ENCODE results near the gene FOXP2. TPM values are rescaled to one million over a fixed set of nuclear protein-coding genes. Genes with fewer than 3 reads are reported as not detected.

Gene FOXP2
- total and polyA plus RNA-seq, 9 of the 15 experiments (the other 6 are each of a cell fraction or from before 2014, with no cell fraction given), result not detected

- in situ Hi-C loops (cut with MboI), result no loop called here
- no peak overlapping the region for H3K27ac ChIP-seq (ENCODE audit: extremely low read depth, low read depth, low read length)
- no peak for ATAC-seq
Measured at GRCh38 chr7:114718861-114719260, 304.2 kb downstream of the FOXP2 start.

More at GRCh38 chr7:114718861-114719260, 304.2 kb downstream of the FOXP2 start:
- Histone ChIP-seq H3K9me1 (ENCODE audit: control insufficient read depth, insufficient read depth, low read length) (no peaks in the 10 kb centered on the region), H3K4me1 (replicated peaks in 1 of 2; ENCODE audit: control insufficient read depth in 2 of 2, insufficient read depth in 2 of 2, low read length in 2 of 2) (no peaks in the 10 kb centered on the region), H3K4me2 (ENCODE audit: insufficient read depth, low read length) (no peak overlapping the region), H3K9me3 (replicated peaks; ENCODE audit: control insufficient read depth, insufficient read depth, low read depth, low read length) (no peaks in the 10 kb centered on the region), H2AFZ (ENCODE audit: low read depth, low read length) (no peak overlapping the region), H3K4me3 (no peak overlapping the region), H3K36me3 (ENCODE audit: control insufficient read depth, insufficient read depth, low read length) (no peaks in the 10 kb centered on the region), H3K79me2 (ENCODE audit: control insufficient read depth, insufficient read depth, low read length) (no peaks in the 10 kb centered on the region), H3K27me3 (ENCODE audit: control insufficient read depth in 2 of 2, insufficient read depth in 2 of 2, low read length in 2 of 2) (no peaks in the 10 kb centered on the region), H3K9ac (ENCODE audit: insufficient read depth in 1 of 2, low read depth in 2 of 2, low read length in 2 of 2) (no peak overlapping the region), H4K20me1 (replicated peaks; ENCODE audit: control insufficient read depth, insufficient read depth, low read length) (no peaks in the 10 kb centered on the region)
- BruUV-seq (replicated peaks), result no TSS peak
- FAIRE-seq (no peak), DNase-seq (ENCODE audit: extremely low read depth in 1 of 4, low spot score in 3 of 4) (no peak)
- 0% methylated on average over 3 of the region's 3 CpGs for WGBS (ENCODE audit: insufficient coverage, low coverage, missing lambda C conversion rate)
- intact Hi-C loops (cut with micrococcal nuclease), result no loop called here
- TF ChIP-seq FOXK1 (CRISPR knock-in tag; IDR thresholded peaks at IDR 0.05; ENCODE audit: borderline replicate concordance), result no peak
- no peak for TF ChIP-seq ELF4 (CRISPR knock-in tag; IDR thresholded peaks at IDR 0.05)
- TF ChIP-seq MYBL2 (IDR thresholded peaks at IDR 0.05; ENCODE audit: low read depth), result no peak
- TF ChIP-seq MYBL2 (CRISPR knock-in tag; IDR thresholded peaks at IDR 0.05; ENCODE audit: borderline replicate concordance), result no peak
- no peak for TF ChIP-seq ETS2 (tag; IDR thresholded peaks at IDR 0.05; ENCODE audit: borderline replicate concordance, poor library complexity, severe bottlenecking)
- no peak for TF ChIP-seq HDAC2 (IDR thresholded peaks at IDR 0.05)
- no peak for TF ChIP-seq NELFE (IDR thresholded peaks at IDR 0.05; ENCODE audit: insufficient read depth, insufficient read length)
- TF ChIP-seq TRIM24 (IDR thresholded peaks at IDR 0.05), result no peak
- TF ChIP-seq GATAD2A (IDR thresholded peaks at IDR 0.05), result no peak
- no peak for TF ChIP-seq POU5F1 (IDR thresholded peaks at IDR 0.05; ENCODE audit: borderline replicate concordance, low read depth, low read length, partially characterized antibody)
- no peak for TF ChIP-seq ZNF449 (CRISPR knock-in tag; IDR thresholded peaks at IDR 0.05)
- no peak for TF ChIP-seq CCNT2 (IDR thresholded peaks at IDR 0.05; ENCODE audit: borderline replicate concordance, extremely low read depth, insufficient read length, low read depth, low read length)
- ChIA-PET CTCF (ENCODE audit: low intra/inter-chr PET ratio) (no interaction called here), POLR2A (no interaction called here)
